D721Med (cell line): ENCODE data around the gene DOLPP1.
"Not testable (repeated sequence)": the region's sequence is repeated elsewhere in the genome, so short reads cannot be mapped to it uniquely, and the experiment has no call there.

Source experiments
- DNase-seq: peaks from one replicate; pipeline ENCODE4 v3.0.0; 2011; ENCODE audit warnings: low spot score; ENCODE audit not compliant: insufficient read length
- FAIRE-seq: peaks from 2 replicates; lab custom pipeline; 2011; peaks lifted over from hg19 to GRCh38; lab: Jason Lieb, UNC
- CTCF ChIP-seq: IDR thresholded peaks from 2 replicates; pipeline ENCODE4 v1.5.1; 2012; ENCODE audit warnings: mild to moderate bottlenecking, control low read depth; ENCODE audit not compliant: insufficient read depth; ENCODE audit errors: missing control alignments

The DOLPP1 gene

GRCh38 chr9:129108805-129109536 is 28.1 kb downstream of the DOLPP1 start:
- no peak for TF ChIP-seq CTCF

GRCh38 chr9:129109537-129109903 is 28.6 kb downstream of the DOLPP1 start:
- TF ChIP-seq CTCF = no peak
- FAIRE-seq = no peak
- DNase-seq = no peak

More at GRCh38 chr9:129108805-129109536, 28.1 kb downstream of the DOLPP1 start:
- DNase-seq (no peak), FAIRE-seq (no peak)

GRCh38 chr9:129109952-129110739 is 29.2 kb downstream of the DOLPP1 start:
- no peak for TF ChIP-seq CTCF
- DNase-seq (no peak), FAIRE-seq (no peak)

- no peak for TF ChIP-seq CTCF
- no peak for FAIRE-seq
- peak; percentile 98 for DNase-seq
Measured at GRCh38 chr9:129110740-129111527, 30.0 kb downstream of the DOLPP1 start, which contains the start of the genes CRAT and PTPA. CRAT (minus strand) TSS chr9:129110793; CDS start chr9:129110509, 284 bp downstream. PTPA (plus strand) TSS chr9:129111415; CDS start chr9:129111601, 186 bp downstream.

GRCh38 chr9:129111528-129112151 is 30.7 kb downstream of the DOLPP1 start:
- DNase-seq (peak; percentile 32), FAIRE-seq (no peak)
- no peak for TF ChIP-seq CTCF

- not testable (repeated sequence) for FAIRE-seq, DNase-seq
Measured at GRCh38 chr9:129112526-129112925, 31.6 kb downstream of the DOLPP1 start.

GRCh38 chr9:129113645-129114304 is 32.9 kb downstream of the DOLPP1 start:
- DNase-seq (no peak), FAIRE-seq (no peak)
- TF ChIP-seq CTCF = no peak
